Tibial artery (tissue), 4 donors: ENCODE measurements around the gene EWSR1.
A peak's percentile ranks its signal among the peaks of the same experiment; 100 is the strongest.

ENCODE experiments used
- DNase-seq, 2 donors: peaks; one replicate each; pipeline ENCODE4 v3.0.0-alpha.2; 2019
- H3K27ac ChIP-seq, 2 donors: fragments of 200-600 bp; sonication (generic) in 1 of 2; 1 replicate in 1 of 2; 2 replicates in 1 of 2; pipeline ENCODE4 v1.5.1; 2018 to 2019; ENCODE audit warnings: mild to moderate bottlenecking in 1 of 2
- H3K27me3 ChIP-seq, 2 donors: fragments of 200-600 bp; sonication (generic) in 1 of 2; one replicate each; pipeline versions ENCODE4 v1.5.1 to v1.6.0; 2016 to 2019
- H3K36me3 ChIP-seq, 3 donors: fragments of 200-600 bp; sonication (generic) in 2 of 3; one replicate each; pipeline ENCODE4 v1.5.1; 2016 to 2019; ENCODE audit warnings: mild to moderate bottlenecking in 2 of 3
- H3K4me1 ChIP-seq, 4 donors: fragments of 200-600 bp; sonication (generic) in 2 of 4; 1 replicate in 3 of 4; 2 replicates in 1 of 4; pipeline ENCODE4 v1.5.1; 2016 to 2019
- H3K4me3 ChIP-seq, 2 donors: fragments of 200-600 bp; sonication (generic) in 1 of 2; 1 replicate in 1 of 2; 2 replicates in 1 of 2; pipeline ENCODE4 v1.5.1; 2018 to 2019; ENCODE audit warnings: mild to moderate bottlenecking in 2 of 2
- H3K9me3 ChIP-seq, 3 donors: fragments of 200-600 bp; sonication (generic) in 1 of 3; one replicate each; pipeline ENCODE4 v1.5.1; 2016 to 2019
- CTCF ChIP-seq, 2 experiments: fragments of 200-600 bp in 1 of 2; fragments of 450-650 bp in 1 of 2; IDR thresholded peaks; one replicate each; pipeline ENCODE4 v1.5.1; 2017 to 2019; ENCODE audit warnings: antibody characterized with exemption in 2 of 2, mild to moderate bottlenecking in 1 of 2, moderate library complexity in 1 of 2
- intact Hi-C: fragments of 100-400 bp; cut with DNase I; formaldehyde crosslinking; loops from one replicate; pipeline ENCODE4 v1.15.0; 2023; ENCODE audit warnings: low total_unique reads

Gene EWSR1

GRCh38 chr22:29302402-29302680, 34.3 kb downstream of the EWSR1 start:
- peak overlapping the region; percentile 0 to 42 for H3K27ac ChIP-seq
- H3K4me3 ChIP-seq = no peak overlapping the region
- peaks cover 0 to 21% (median 16%) of the 10 kb centered on the region in 4 donors for H3K4me1 ChIP-seq
- H3K9me3 ChIP-seq = no peaks in the 10 kb centered on the region
- TF ChIP-seq CTCF (IDR thresholded peaks at IDR 0.05) = no peak
- DNase-seq = no peak
- H3K36me3 ChIP-seq = peaks cover 33 to 41% (median 37%) of the 10 kb centered on the region in 3 donors
- no peaks in the 10 kb centered on the region for H3K27me3 ChIP-seq
- intact Hi-C loops = no loop called here

DNA sequence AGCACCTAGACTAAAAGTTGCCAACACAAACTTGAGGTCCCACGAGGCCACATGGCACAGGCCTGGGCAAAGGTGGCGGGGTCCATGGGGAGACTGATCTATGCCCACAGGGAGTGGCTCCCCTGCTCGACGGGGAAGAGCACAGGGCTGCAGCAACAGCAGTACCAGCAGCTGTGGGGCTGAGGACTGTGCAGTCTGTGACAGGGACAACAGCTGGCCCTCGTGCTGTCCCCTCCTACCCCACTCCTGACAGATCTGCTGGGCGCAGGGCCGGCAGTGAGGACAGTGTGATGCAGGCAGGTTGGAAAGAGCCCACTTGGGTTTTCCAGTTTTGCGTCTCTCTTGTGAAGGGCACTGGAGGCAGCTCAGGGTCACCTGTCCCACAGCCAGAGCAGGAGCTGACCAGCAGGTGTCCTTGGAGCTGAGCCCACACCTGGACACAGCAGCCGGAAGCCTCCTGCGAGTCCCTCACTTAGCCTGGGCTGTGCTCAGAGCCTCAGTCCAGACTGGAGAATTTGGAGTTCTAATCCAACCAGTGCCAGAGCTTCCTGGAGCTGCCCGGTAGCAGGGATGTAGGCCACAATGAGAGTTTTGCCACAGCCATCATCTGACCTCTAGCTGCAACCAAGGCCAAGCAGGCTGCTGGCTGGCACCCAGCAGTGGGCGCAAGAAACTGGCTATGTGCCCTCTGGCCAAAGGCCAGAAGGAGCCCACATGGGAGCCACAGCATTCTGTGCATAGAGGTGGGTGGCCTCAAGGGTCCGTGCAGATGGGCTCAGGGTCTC, 34.8 kb downstream of the EWSR1 start:
- Histone ChIP-seq H3K4me3 (no peak overlapping the region), H3K4me1 (peaks cover 0 to 26% (median 22%) of the 10 kb centered on the region in 4 donors), H3K36me3 (peaks cover 28 to 36% (median 32%) of the 10 kb centered on the region in 3 donors), H3K27me3 (no peaks in the 10 kb centered on the region), H3K9me3 (no peaks in the 10 kb centered on the region), H3K27ac (peak overlapping the region; percentile 0 to 42)
- intact Hi-C loops = no loop called here
- no peak for TF ChIP-seq CTCF (IDR thresholded peaks at IDR 0.05)
- DNase-seq = no peak

DNA sequence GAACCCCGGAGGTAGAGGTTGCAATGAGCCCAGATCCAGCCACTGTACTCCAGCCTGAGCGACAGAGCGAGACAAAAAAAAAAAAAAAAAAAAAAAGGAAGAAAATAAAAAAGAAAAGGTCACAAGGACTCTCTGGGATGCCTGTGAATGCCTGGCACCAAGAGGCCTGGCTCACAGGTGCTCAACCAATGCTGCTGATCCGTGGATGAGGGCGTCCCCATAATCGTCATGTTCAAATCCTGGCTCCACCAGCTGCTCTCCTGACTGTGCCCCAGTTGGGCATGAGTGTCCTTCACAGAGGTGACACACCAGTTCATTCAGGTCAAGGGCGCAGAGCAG, 37.7 kb downstream of the EWSR1 start:
- Histone ChIP-seq H3K4me1 (peaks cover 4 to 56% (median 50%) of the 10 kb centered on the region in 4 donors), H3K27me3 (no peaks in the 10 kb centered on the region), H3K36me3 (peaks cover 0 to 7% (median 2%) of the 10 kb centered on the region in 3 donors), H3K4me3 (peak overlapping the region; percentile 93 to 96), H3K27ac (peak overlapping the region; percentile 89 to 91), H3K9me3 (no peaks in the 10 kb centered on the region)
- no peak for TF ChIP-seq CTCF (IDR thresholded peaks at IDR 0.05)
- no peak for DNase-seq
- intact Hi-C loops = loop anchor here (5.0 kb wide), 2 partner anchors 39 to 81 kb away; partner anchors contain the start of genes AP1B1, EWSR1 and RHBDD3

GRCh38 chr22:29306175-29306834, 38.2 kb downstream of the EWSR1 start, which contains the start of gene GAS2L1:
Gene GAS2L1 (plus strand): TSS chr22:29306650. CDS start chr22:29308106, 1,456 bp downstream.
- no peaks in the 10 kb centered on the region for H3K27me3 ChIP-seq
- peaks cover 4 to 60% (median 53%) of the 10 kb centered on the region in 4 donors for H3K4me1 ChIP-seq
- intact Hi-C loops = loop anchor here (5.0 kb wide), 2 partner anchors 39 to 81 kb away; partner anchors contain the start of genes AP1B1, EWSR1 and RHBDD3
- TF ChIP-seq CTCF (IDR thresholded peaks at IDR 0.05) = peak; percentile 61 to 72
- peak within 1 kb of the TSS; percentile 93 to 96 for H3K4me3 ChIP-seq
- no peaks in the 10 kb centered on the region for H3K9me3 ChIP-seq
- peaks cover 0 to 2% (median 0%) of the 10 kb centered on the region in 3 donors for H3K36me3 ChIP-seq
- DNase-seq = peak; percentile 83 to 91
- peak within 1 kb of the TSS; percentile 89 to 91 for H3K27ac ChIP-seq

DNA sequence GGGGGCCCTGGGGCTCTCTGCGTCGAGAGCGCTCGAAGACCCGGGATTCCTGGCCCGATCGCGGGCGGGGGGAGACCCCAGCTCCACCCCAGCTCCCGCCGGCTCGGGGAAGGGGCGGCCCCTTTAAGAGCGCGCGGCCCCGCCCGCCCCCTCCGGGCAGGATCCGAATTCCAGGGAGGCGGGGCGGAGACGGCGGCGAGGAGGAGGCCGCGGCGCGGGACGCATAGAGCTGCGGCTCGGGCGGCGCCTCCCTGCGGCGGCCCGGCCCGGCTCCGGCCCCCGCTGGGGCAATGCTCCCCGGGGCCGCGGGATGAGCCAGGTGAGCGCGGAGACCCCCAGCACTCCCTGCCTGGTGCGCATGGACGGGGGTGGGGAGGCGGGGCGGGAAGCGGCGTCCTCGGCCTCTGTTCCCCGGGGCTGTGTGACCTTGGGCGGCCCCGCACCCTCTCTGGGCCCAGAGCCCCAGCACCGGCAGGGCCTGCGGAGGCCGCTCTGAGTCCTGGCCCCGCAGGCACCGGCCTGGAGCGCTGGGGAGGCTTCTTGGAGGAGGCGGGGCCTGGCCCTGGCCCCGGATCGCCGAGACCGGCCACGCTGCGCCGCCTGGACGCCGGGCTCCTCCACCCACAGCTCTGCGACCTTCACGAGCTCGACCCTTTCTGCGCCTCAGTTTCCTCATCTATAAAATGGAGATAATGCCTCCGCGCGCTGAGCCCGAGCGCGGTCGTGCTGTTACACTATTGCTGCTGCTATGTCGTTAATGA, 38.9 kb downstream of the EWSR1 start:
- no peaks in the 10 kb centered on the region for H3K27me3 ChIP-seq
- DNase-seq = peak; percentile 81 to 90
- peak overlapping the region; percentile 93 to 96 for H3K4me3 ChIP-seq
- TF ChIP-seq CTCF (IDR thresholded peaks at IDR 0.05) = peak in 1 of 2 experiments; percentile 17
- H3K9me3 ChIP-seq = no peaks in the 10 kb centered on the region
- intact Hi-C loops = loop anchor here (5.0 kb wide), 2 partner anchors 40 to 80 kb away; partner anchors contain the start of genes AP1B1, EWSR1 and RHBDD3
- peak overlapping the region; percentile 89 to 91 for H3K27ac ChIP-seq
- H3K4me1 ChIP-seq = peaks cover 4 to 63% (median 58%) of the 10 kb centered on the region in 4 donors
- no peaks in the 10 kb centered on the region for H3K36me3 ChIP-seq
